H7 (cell line): Measurements from ENCODE around the gene PRKCG. TPM values are rescaled to one million over a fixed set of nuclear protein-coding genes. Genes with fewer than 3 reads are reported as not detected.
"Not testable (repeated sequence)": the region's sequence is repeated elsewhere in the genome, so short reads cannot be mapped to it uniquely, and the experiment has no call there.

Source experiments
- DNase-seq: peaks from one replicate; pipeline ENCODE4 v3.0.0; 2012
- H3K27me3 ChIP-seq: 2 replicates; pipeline ENCODE4 v1.6.0; 2011; ENCODE audit warnings: mild to moderate bottlenecking, low read length; ENCODE audit not compliant: control insufficient read depth, insufficient read depth
- H3K36me3 ChIP-seq: replicated peaks from 2 replicates; pipeline ENCODE4 v1.5.1; 2011; ENCODE audit warnings: low read length; ENCODE audit not compliant: control insufficient read depth, insufficient read depth
- H3K4me3 ChIP-seq: 2 replicates; pipeline ENCODE4 v1.5.1; 2011; ENCODE audit warnings: low read depth, mild to moderate bottlenecking, control low read depth, low read length, moderate library complexity; ENCODE audit not compliant: insufficient read depth
- total RNA-seq: library from RNA; depleted of rRNA; stranded (reverse); fragments of >200 nt; shearing (Covaris generic); gene quantifications from 2 replicates; pipeline ENCODE4 v1.2.3, GENCODE V29; 2014

PRKCG gene
- total RNA-seq, 1 experiment from 2014 or later, result 1.1 TPM

DNA sequence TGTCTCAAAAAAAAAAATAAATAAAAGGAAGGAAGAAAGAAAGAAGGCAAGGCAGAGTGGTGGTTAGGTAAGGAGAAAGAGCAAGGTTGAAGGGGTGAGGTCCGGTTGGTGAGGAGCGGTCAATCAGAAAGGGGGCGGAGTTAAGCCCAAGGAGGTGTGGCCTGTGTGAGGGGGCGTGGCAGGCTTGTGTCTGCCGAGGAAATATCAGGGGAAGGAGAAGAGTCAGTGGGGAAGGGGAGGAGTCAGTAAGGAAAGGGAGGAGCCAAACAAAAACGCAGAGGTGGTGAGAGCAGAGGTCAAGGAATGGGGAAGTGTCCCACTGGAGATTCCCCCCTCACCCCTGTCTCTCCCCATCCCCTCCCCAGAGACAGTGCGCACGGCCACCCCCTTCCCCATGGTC is 33.0 kb downstream of the PRKCG start:
- H3K27me3 ChIP-seq, result peaks cover 24% of the 10 kb centered on the region
- H3K36me3 ChIP-seq, result peaks cover 12% of the 10 kb centered on the region
- H3K4me3 ChIP-seq, result no peak overlapping the region
- peak; percentile 90 for DNase-seq

DNA sequence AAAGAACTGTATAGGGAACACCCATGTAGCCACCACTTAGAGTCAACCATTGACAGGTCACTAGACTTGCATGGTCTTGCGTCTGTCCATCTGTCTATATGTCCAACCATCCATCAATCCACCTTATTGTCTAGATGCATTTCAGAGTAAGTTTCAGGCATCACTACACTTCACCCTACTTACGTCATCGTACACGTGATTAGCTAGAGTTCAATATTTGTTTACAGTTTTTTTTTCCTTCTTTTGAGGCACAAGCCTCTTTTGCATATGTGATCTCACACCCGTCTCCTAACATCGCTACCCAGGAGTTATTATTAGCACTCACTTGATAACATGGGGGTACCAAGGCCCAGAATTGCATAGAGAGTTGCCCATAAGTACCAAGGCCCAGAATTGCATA is 34.0 kb downstream of the PRKCG start:
- no peak for DNase-seq
- peaks cover 14% of the 10 kb centered on the region for H3K27me3 ChIP-seq
- H3K4me3 ChIP-seq, result no peak overlapping the region
- H3K36me3 ChIP-seq, result peaks cover 12% of the 10 kb centered on the region

DNA sequence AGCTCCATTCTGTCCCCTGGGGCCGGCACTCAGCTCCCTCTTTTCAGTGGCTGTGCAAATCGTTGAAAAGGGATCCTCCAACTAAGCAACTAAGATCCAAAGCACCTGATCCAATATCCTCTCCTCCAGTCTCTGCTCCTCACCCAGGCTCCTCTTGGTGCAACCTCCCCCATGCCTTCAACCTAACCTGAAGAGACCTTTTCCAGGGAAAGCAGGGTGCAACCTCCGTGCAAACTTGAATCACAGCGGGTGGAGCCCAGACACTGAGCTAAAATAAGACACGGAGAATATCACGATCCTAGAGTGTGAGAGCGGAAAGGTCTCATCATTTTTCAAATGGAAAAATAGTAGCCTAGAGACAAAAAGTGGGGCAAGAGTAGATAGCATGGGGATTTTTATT is 35.4 kb downstream of the PRKCG start:
- no peak for DNase-seq
- Histone ChIP-seq H3K4me3 (no peak overlapping the region), H3K27me3 (peaks cover 2% of the 10 kb centered on the region; the same call in 1 of the 2 replicates), H3K36me3 (peaks cover 12% of the 10 kb centered on the region)

DNA sequence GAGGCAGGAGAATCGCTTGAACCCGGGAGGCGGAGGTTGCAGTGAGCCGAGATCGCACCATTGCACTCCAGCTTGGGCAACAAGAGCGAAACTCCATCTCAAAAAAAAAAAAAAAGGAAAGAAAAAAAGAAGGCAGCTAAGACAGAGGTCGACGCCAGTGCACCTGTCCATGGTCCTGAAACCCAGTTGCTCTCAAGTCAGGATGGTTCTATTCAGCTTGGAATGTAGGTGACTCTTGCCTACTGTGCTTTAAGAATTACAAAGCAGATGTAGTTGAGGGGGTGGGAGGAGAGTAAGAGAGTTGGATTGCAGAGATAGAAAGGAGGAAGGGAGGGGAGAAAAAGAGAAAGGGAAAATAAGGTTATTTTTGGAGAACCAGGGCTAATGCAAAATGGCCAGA is 45.7 kb downstream of the PRKCG start:
- peak; percentile 84 for DNase-seq
- Histone ChIP-seq H3K4me3 (no peak overlapping the region), H3K36me3 (peaks cover 2% of the 10 kb centered on the region), H3K27me3 (no peaks in the 10 kb centered on the region)

DNA sequence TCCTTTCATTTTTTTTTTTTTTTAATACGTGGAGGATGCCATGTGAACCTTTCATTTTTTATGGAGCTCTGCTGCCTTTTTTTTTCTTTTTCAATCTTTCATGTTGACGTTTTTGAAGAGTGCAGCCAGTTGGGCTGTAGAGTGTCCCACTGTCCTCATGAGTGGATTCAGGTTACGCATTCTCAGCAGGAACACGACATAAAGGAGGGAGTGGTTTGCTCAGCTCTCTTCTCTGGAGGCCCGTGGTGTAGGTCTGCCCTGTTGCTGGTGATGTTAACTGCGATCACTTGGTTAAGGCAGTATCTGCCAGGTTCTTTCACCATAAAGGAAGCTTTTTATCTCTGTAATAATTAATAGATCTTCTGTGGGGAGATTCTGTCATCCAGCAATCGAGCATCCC is 54.0 kb downstream of the PRKCG start:
- peaks cover 1% of the 10 kb centered on the region; the same call in 1 of the 2 replicates for H3K27me3 ChIP-seq
- no peak overlapping the region for H3K4me3 ChIP-seq
- no peak for DNase-seq
- H3K36me3 ChIP-seq, result no peaks in the 10 kb centered on the region; the same call in 1 of the 2 replicates

DNA sequence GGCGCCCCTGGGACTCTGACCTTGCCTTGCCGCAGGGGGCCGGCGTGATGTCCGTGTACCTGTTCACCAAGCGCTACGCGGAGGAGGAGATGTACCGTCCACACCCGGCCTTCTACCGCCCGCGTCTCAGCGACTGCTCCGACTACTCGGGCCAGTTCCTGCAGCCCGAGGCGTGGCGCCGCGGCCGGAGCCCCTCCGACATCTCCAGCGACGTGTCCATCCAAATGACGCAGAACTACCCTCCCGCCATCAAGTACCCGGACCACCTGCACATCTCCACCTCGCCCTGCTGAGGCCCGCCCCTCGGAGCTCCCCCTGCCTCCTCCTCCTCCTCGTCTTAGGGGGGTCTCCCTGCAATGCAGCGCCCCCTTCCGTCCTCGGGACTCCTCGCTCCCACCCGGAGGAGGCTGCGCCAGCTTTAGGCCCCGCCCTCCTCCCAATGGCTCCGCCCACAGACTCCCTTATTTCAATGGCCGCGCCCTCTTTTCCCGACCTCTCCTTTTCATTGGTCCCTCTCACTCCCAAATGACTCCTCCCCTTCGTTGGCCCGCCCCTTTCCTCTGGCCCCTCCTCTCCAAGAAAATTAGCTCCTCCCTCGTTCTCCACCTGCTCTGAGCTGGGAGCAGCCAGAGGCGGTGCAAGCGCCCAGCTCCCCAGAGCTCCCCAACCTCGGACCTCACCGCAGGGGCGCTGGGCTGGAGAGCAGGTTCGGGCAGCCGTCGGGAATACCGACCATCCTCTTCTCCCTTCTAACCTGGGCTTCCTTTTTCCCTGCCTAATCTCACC is 60.2 kb downstream of the PRKCG start:
- H3K4me3 ChIP-seq, result peak overlapping the region; percentile 58
- peaks cover 16% of the 10 kb centered on the region for H3K27me3 ChIP-seq
- no peaks in the 10 kb centered on the region; the same call in 1 of the 2 replicates for H3K36me3 ChIP-seq
- DNase-seq, result peak; percentile 98

DNA sequence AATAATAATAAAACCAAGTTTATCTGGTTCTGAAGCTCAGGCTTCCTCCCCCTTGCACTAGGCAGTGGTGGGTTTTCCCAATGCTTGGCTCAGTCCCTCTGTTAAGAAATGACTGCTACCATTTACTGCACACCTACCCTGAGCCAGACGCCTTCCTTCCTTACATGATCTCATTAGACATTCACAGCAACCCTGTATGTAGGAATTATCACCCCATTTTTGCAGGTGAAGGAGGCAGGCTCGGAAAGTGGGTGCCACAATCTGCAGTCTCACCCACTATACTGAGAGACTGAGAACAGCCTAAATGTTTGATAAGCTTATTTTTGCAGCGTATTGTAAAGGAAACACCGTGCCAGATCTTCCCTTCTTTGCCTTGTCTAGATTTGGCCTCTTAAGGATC is 62.4 kb downstream of the PRKCG start:
- no peak for DNase-seq
- no peaks in the 10 kb centered on the region for H3K36me3 ChIP-seq
- H3K4me3 ChIP-seq, result no peak overlapping the region
- peaks cover 16% of the 10 kb centered on the region for H3K27me3 ChIP-seq

DNA sequence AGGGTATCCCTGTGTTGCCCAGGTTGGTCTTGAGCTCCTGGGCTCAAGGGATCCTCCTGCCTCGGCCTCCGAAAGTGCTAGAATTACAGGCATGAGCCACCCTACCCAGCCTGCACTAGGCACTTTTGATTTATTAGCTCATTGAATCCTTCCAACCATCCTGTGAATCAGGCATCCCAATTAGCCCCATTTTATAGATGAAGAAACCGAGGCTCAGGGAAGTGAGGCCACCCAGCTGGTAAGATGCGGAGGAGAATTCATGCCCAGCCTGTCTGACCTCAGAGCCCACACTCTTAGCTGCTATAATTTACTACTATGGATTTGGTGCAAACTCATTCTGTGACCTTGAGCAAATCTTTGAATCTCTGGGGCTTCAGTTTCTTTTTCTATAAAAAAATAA is 62.9 kb downstream of the PRKCG start:
- peaks cover 16% of the 10 kb centered on the region for H3K27me3 ChIP-seq
- H3K4me3 ChIP-seq, result no peak overlapping the region
- H3K36me3 ChIP-seq, result no peaks in the 10 kb centered on the region
- no peak for DNase-seq

DNA sequence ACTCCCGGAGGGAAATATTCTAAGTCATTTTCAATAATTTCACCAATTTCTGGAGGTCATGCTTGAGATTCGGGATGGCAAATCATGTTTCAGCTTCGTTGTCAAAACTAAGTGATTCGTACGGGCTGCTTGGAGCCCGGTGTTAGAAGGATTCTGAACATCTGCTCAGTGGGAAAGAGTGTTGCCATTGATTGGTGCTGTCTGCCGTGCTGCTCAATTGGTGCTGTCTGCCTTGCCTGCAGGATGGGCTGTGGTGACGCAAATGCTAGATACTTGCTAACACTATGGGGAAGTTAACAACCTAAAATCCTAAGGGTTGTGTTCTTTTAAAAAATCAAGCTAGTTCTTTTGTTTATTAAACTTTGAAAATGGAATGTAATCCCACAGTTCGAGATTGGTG is 63.4 kb downstream of the PRKCG start:
- DNase-seq, result peak; percentile 75
- 0 out of 2 replicates have a peak overlapping the region, but pooled peaks have one; percentile 11 for H3K4me3 ChIP-seq
- peaks cover 15% of the 10 kb centered on the region for H3K27me3 ChIP-seq
- no peaks in the 10 kb centered on the region for H3K36me3 ChIP-seq

DNA sequence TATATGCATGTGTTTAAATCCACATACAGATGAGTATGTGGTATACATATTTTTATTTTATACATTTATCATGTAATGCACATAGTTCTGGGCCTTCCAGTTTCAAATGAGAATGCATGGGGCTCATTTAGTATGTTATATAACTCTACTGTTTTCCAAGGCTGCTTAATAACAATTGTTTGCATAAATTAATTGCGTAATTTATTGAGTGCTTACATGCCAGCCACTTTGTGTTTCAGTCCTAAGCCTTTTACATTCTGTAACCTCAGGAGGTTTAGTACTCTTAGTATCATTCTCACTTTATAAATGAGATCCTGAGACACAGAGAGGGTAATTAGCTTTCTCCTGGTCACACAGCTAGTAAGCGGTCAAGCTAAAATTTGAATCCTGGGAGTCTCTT is 64.0 kb downstream of the PRKCG start:
- no peaks in the 10 kb centered on the region for H3K36me3 ChIP-seq
- no peak overlapping the region for H3K4me3 ChIP-seq
- no peak for DNase-seq
- peaks cover 15% of the 10 kb centered on the region for H3K27me3 ChIP-seq

DNA sequence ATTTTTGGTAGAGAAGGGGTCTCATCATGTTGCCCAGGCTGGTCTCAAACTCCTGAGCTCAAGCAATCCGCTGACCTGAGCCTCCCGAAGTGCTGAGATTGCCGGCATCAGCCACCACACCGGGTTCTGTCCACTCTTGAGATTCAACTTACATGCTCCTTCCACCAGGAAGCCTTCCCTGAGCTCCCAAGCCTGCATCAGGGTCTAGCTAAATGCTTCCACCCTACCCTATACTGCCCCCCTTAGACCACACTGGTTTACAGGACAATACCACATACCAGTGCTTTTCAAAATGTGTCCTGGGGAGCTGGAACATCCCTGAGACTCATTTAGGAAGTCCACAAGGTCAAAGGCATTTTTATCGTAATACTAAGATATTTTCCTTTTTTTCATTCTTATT is 65.6 kb downstream of the PRKCG start:
- no peaks in the 10 kb centered on the region for H3K36me3 ChIP-seq
- peak; percentile 86 for DNase-seq

DNA sequence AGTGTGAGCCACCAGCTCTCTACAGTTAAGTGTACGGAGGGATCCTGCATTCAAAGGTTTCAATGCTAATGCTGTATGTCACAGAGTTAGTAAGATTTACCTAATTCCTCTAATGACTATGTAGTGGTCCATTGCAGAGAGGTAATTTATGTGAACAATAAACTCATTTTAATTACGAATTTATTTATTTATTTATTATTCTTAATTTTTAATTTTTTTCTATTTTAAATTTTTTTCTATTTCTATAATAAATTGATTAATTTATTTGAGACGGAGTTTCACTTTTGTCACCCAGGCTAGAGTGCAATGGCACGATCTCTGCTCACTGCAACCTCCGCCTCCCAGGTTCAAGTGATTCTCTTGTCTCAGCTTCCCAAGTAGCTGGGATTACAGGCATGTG is 66.6 kb downstream of the PRKCG start:
- not testable (repeated sequence) for H3K27me3 ChIP-seq, DNase-seq, H3K4me3 ChIP-seq, H3K36me3 ChIP-seq

More for the DNA sequence above, 65.6 kb downstream of the PRKCG start:
- Histone ChIP-seq H3K4me3 (no peak overlapping the region), H3K27me3 (peaks cover 5% of the 10 kb centered on the region; the same call in 1 of the 2 replicates)

DNA sequence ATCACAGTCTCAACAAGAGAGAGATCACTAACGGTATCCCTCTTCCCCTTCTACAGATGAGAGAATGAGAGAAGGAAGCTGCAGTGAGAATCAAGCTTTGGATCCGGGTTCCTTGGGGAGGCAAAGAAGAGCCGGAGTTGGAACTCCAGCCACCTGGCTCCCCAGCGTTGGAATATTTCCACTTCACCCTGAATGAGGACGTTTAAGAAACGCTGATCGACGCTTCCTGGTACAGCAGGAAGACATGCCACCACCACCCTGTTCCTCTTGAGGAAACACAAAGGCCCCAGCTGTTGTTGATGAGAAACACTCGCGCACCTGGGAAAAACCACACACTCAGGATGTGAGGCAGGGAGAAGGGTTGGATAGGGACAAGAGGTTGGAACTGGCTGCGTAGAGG is 69.4 kb downstream of the PRKCG start:
- peak; percentile 21 for DNase-seq
- Histone ChIP-seq H3K4me3 (no peak overlapping the region), H3K27me3 (no peaks in the 10 kb centered on the region), H3K36me3 (no peaks in the 10 kb centered on the region)

DNA sequence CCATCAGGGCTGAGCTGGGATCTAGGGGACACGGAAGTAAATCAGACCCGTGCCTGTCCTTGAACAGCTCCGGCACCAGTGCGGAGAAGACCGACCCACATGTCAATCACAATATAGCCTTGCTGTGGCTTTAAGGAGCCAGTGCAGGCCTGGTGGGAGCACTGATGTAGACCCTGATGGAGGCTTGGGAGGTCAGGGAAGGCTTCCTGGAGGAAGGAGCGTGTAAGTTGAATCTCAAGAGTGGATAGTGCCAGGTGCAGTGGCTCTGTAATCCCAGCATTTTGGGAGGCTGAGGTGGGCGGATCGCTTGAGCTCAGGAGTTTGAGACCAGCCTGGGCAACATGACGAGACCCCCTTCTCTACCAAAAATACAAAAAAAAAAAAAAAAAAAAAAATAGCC is 70.0 kb downstream of the PRKCG start:
- peak; percentile 19 for DNase-seq
- H3K27me3 ChIP-seq, result peaks cover under 1% of the 10 kb centered on the region; the same call in 1 of the 2 replicates
- H3K4me3 ChIP-seq, result no peak overlapping the region
- no peaks in the 10 kb centered on the region for H3K36me3 ChIP-seq

DNA sequence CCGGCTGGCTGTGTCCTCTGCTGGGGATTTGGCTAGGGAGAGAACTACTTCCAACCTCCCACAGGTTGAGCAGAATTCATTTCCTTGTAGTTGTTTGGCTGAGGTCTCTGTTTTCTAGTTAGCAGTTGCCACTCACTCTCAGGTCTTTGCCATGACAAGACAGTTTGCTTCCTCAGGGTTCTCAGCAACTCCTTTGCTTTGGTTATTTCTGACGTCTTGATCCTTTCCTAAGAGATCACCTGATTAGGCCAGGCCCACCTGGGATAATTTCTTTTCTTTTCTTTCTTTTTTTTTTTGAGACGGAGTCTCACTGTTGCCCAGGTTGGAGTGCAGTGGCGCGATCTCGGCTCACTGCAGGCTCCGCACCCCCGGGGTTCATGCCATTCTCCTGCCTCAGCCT is 71.4 kb downstream of the PRKCG start:
- peak; percentile 8 for DNase-seq
- H3K27me3 ChIP-seq, result peaks cover 12% of the 10 kb centered on the region; the same call in 1 of the 2 replicates
- no peaks in the 10 kb centered on the region for H3K36me3 ChIP-seq
- H3K4me3 ChIP-seq, result no peak overlapping the region
